ENCODE data around the gene ASB9. TPM values are rescaled to one million over a fixed set of nuclear protein-coding genes. Genes with fewer than 3 reads are reported as not detected.

The ASB9 gene
- total RNA-seq, 3 donors from 2014 or later (not counting 1 experiment from before 2014, with no cell fraction given): not detected

DNA sequence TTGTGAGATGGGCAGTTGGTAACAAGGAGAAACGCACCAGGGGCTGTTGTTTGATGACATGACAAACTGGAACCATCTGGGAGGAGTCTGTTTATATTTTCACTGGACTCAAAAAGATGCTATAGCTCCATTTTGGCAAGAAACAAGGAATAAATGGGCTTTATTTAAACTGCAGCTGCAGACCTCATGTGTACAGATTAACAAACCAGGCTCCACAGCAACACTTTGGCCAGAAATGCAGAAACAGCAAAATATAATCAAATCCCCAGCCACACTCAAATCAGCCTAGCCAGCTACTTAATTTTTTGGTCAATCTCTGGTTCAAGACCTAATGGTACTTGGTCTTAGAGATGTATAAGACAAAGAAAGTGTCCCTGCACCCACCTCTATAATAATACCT, 52.7 kb downstream of the ASB9 start:
- Mint-ChIP-seq H3K4me3 (no peak overlapping the region), H3K9me3 (no peaks in the 10 kb centered on the region), H3K36me3 (no peaks in the 10 kb centered on the region), H3K4me1 (no peaks in the 10 kb centered on the region), H3K27ac (no peak overlapping the region), H3K27me3 (ENCODE audit: low read depth in 2 of 2) (peaks cover 8 to 15% of the 10 kb centered on the region in 2 donors)
- ATAC-seq (no peak), DNase-seq (no peak)
- no peaks in the 10 kb centered on the region for H3K4me1 ChIP-seq (ENCODE audit: control insufficient read depth, insufficient read depth, low read length)
- intact Hi-C loops (cut with micrococcal nuclease): no loop called here
- H3K27me3 ChIP-seq (ENCODE audit: control insufficient read depth, insufficient read depth, low read length): no peaks in the 10 kb centered on the region
- no peaks in the 10 kb centered on the region for H3K9me3 ChIP-seq (ENCODE audit: control insufficient read depth, insufficient read depth, low read length)
- no peak overlapping the region for H3K4me3 ChIP-seq (ENCODE audit: low read length)
- TF ChIP-seq, protein P1, sequence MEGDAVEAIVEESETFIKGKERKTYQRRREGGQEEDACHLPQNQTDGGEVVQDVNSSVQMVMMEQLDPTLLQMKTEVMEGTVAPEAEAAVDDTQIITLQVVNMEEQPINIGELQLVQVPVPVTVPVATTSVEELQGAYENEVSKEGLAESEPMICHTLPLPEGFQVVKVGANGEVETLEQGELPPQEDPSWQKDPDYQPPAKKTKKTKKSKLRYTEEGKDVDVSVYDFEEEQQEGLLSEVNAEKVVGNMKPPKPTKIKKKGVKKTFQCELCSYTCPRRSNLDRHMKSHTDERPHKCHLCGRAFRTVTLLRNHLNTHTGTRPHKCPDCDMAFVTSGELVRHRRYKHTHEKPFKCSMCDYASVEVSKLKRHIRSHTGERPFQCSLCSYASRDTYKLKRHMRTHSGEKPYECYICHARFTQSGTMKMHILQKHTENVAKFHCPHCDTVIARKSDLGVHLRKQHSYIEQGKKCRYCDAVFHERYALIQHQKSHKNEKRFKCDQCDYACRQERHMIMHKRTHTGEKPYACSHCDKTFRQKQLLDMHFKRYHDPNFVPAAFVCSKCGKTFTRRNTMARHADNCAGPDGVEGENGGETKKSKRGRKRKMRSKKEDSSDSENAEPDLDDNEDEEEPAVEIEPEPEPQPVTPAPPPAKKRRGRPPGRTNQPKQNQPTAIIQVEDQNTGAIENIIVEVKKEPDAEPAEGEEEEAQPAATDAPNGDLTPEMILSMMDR (IDR thresholded peaks at IDR 0.05): no peak
- H3K36me3 ChIP-seq (ENCODE audit: control insufficient read depth, insufficient read depth, low read length): no peaks in the 10 kb centered on the region
- no peak overlapping the region for H3K27ac ChIP-seq (ENCODE audit: low read length)
- 71% methylated on average over 1 of the region's 1 CpG for WGBS (ENCODE audit: insufficient coverage)

DNA sequence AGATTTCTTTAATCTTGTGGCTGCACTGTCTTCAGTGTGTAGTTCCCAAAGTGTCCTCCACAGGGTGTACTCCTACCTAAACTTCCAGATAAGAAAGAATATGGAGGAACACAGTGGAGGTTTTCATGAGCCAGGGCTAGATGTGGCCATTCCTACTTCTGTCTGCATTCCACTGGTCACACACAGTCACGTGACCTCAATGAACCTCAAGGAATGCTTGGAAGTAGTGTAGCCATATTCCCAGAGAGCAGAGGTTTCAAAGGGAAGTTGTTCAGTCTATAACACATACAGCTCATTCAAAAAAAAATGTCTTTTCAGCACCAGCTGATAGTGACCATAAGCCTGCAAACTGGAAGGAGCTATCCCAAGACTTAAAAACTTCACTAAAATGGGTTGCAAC, 53.6 kb downstream of the ASB9 start:
- no peaks in the 10 kb centered on the region for H3K36me3 ChIP-seq (ENCODE audit: control insufficient read depth, insufficient read depth, low read length)
- DNase-seq: no peak
- intact Hi-C loops (cut with micrococcal nuclease): no loop called here
- no peak for ATAC-seq
- no peaks in the 10 kb centered on the region for H3K4me1 ChIP-seq (ENCODE audit: control insufficient read depth, insufficient read depth, low read length)
- H3K4me3 ChIP-seq (ENCODE audit: low read length): no peak overlapping the region
- Mint-ChIP-seq H3K9me3 (no peaks in the 10 kb centered on the region), H3K4me3 (no peak overlapping the region), H3K27me3 (ENCODE audit: low read depth in 2 of 2) (peaks cover 8 to 15% of the 10 kb centered on the region in 2 donors), H3K27ac (no peak overlapping the region), H3K36me3 (no peaks in the 10 kb centered on the region), H3K4me1 (no peaks in the 10 kb centered on the region)
- TF ChIP-seq, protein P1 (IDR thresholded peaks at IDR 0.05): no peak
- WGBS (ENCODE audit: insufficient coverage): no CpG with 5 or more reads among the region's 1 CpG
- H3K9me3 ChIP-seq (ENCODE audit: control insufficient read depth, insufficient read depth, low read length): no peaks in the 10 kb centered on the region
- no peaks in the 10 kb centered on the region for H3K27me3 ChIP-seq (ENCODE audit: control insufficient read depth, insufficient read depth, low read length)
- H3K27ac ChIP-seq (ENCODE audit: low read length): no peak overlapping the region

DNA sequence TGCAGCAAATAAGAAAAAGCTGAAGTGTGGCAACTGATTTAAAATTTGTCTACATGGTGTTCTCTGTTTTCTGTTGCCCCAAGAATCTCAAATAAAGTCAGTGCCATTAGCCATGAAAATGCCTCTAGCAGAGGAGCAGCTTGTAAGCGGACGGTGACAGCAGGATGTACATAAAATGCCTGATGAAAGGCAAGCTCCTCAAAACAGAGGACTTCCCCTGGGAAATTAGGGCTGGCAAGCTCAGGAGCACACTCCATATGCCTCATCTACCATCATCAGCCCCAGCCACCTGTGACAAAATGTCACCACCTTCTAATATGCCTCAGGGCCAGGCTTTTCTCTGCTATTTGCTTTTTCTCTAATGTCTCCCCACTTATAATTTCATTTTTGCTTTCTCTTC, 54.5 kb downstream of the ASB9 start:
- no peak overlapping the region for H3K27ac ChIP-seq (ENCODE audit: low read length)
- H3K4me1 ChIP-seq (ENCODE audit: control insufficient read depth, insufficient read depth, low read length): no peaks in the 10 kb centered on the region
- intact Hi-C loops (cut with micrococcal nuclease): no loop called here
- DNase-seq (no peak), ATAC-seq (no peak)
- H3K36me3 Mint-ChIP-seq: no peaks in the 10 kb centered on the region
- H3K9me3 Mint-ChIP-seq: no peaks in the 10 kb centered on the region
- TF ChIP-seq, protein P1 (IDR thresholded peaks at IDR 0.05): no peak
- no peak overlapping the region for H3K4me3 Mint-ChIP-seq
- H3K27me3 Mint-ChIP-seq (ENCODE audit: low read depth in 2 of 2): peaks cover 8 to 15% of the 10 kb centered on the region in 2 donors
- H3K36me3 ChIP-seq (ENCODE audit: control insufficient read depth, insufficient read depth, low read length): no peaks in the 10 kb centered on the region
- WGBS (ENCODE audit: insufficient coverage): 100% methylated on average over 2 of the region's 2 CpGs
- no peaks in the 10 kb centered on the region for H3K27me3 ChIP-seq (ENCODE audit: control insufficient read depth, insufficient read depth, low read length)
- H3K4me3 ChIP-seq (ENCODE audit: low read length): no peak overlapping the region
- H3K27ac Mint-ChIP-seq: no peak overlapping the region
- H3K9me3 ChIP-seq (ENCODE audit: control insufficient read depth, insufficient read depth, low read length): no peaks in the 10 kb centered on the region
- H3K4me1 Mint-ChIP-seq: no peaks in the 10 kb centered on the region

DNA sequence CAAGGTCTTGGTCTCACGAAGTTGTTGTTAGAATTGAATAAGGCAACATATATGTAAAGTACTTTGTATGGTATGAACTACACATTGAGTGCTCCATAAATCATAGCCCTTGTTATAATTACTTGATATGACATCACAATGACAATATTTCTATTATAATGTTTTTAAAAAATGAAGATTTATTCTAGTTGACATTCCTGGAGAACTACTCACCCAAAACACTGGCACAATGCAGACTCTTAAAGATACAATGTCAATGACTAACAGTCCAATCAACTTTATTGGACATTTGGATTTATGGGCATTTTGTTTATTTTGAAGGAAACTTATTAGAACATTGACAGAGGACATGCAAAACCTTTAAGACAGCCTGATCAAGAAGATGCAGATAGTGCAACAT, 55.3 kb downstream of the ASB9 start:
- H3K27ac ChIP-seq (ENCODE audit: low read length): no peak overlapping the region
- intact Hi-C loops (cut with micrococcal nuclease): no loop called here
- no peak overlapping the region for H3K27ac Mint-ChIP-seq
- no peaks in the 10 kb centered on the region for H3K36me3 ChIP-seq (ENCODE audit: control insufficient read depth, insufficient read depth, low read length)
- H3K4me1 Mint-ChIP-seq: no peaks in the 10 kb centered on the region
- WGBS (ENCODE audit: insufficient coverage): no CpG with 5 or more reads among the region's 1 CpG
- peaks cover 8 to 22% of the 10 kb centered on the region in 2 donors for H3K27me3 Mint-ChIP-seq (ENCODE audit: low read depth in 2 of 2)
- DNase-seq (no peak), ATAC-seq (no peak)
- no peaks in the 10 kb centered on the region for H3K27me3 ChIP-seq (ENCODE audit: control insufficient read depth, insufficient read depth, low read length)
- H3K4me3 Mint-ChIP-seq: no peak overlapping the region
- no peaks in the 10 kb centered on the region for H3K4me1 ChIP-seq (ENCODE audit: control insufficient read depth, insufficient read depth, low read length)
- no peaks in the 10 kb centered on the region for H3K9me3 Mint-ChIP-seq
- TF ChIP-seq, protein P1 (IDR thresholded peaks at IDR 0.05): no peak
- no peaks in the 10 kb centered on the region for H3K9me3 ChIP-seq (ENCODE audit: control insufficient read depth, insufficient read depth, low read length)
- H3K4me3 ChIP-seq (ENCODE audit: low read length): no peak overlapping the region
- H3K36me3 Mint-ChIP-seq: no peaks in the 10 kb centered on the region
